CD14-positive monocyte (primary cell): ENCODE data around the gene KLHDC7B. TPM values are rescaled to one million over a fixed set of nuclear protein-coding genes. Genes with fewer than 3 reads are reported as not detected.

Experiments used
- DNase-seq, 3 donors: peaks; one replicate each; pipeline ENCODE4 v3.0.0-alpha.2; 2011 to 2022
- H2AFZ ChIP-seq: 2 replicates; pipeline ENCODE4 v1.6.0; 2012; ENCODE audit warnings: mild to moderate bottlenecking, low read depth, low read length, inconsistent platforms; ENCODE audit not compliant: insufficient read depth, poor library complexity, severe bottlenecking
- H3K27ac ChIP-seq, 2 donors: 1 replicate in 1 of 2; 2 replicates in 1 of 2; pipeline ENCODE4 v1.5.1; 2012 to 2013; ENCODE audit warnings: low read length in 2 of 2, control low read depth in 1 of 2, inconsistent platforms in 1 of 2, low read depth in 1 of 2, mild to moderate bottlenecking in 1 of 2
- H3K27me3 ChIP-seq, 2 donors: one replicate each; pipeline versions ENCODE4 v1.6.0 to v1.6.1; 2011 to 2013; ENCODE audit warnings: low read length in 2 of 2; ENCODE audit not compliant: control insufficient read depth in 2 of 2, insufficient read depth in 2 of 2
- H3K36me3 ChIP-seq, 2 donors: replicated peaks in 1 of 2; 1 replicate in 1 of 2; 2 replicates in 1 of 2; pipeline versions ENCODE4 v1.5.1 to v1.6.1; 2012 to 2013; ENCODE audit warnings: low read length in 2 of 2, control low read depth in 1 of 2, inconsistent platforms in 1 of 2, mild to moderate bottlenecking in 1 of 2; ENCODE audit not compliant: insufficient read depth in 2 of 2, control insufficient read depth in 1 of 2
- H3K4me1 ChIP-seq, 2 donors: 1 replicate in 1 of 2; 2 replicates in 1 of 2; pipeline versions ENCODE4 v1.5.1 to v1.6.1; 2012 to 2013; ENCODE audit warnings: low read length in 2 of 2, control low read depth in 1 of 2, inconsistent platforms in 1 of 2, mild to moderate bottlenecking in 1 of 2, moderate library complexity in 1 of 2; ENCODE audit not compliant: insufficient read depth in 2 of 2, control insufficient read depth in 1 of 2
- H3K4me2 ChIP-seq: replicated peaks from 2 replicates; pipeline ENCODE3; 2012; ENCODE audit warnings: low read length, moderate library complexity, mild to moderate bottlenecking; ENCODE audit not compliant: poor library complexity, severe bottlenecking; ENCODE audit errors: extremely low read depth
- H3K4me3 ChIP-seq, 3 experiments: fragments of 200-600 bp in 1 of 3; sonication (generic) in 1 of 3; replicated peaks in 1 of 3; 1 replicate in 2 of 3; 2 replicates in 1 of 3; pipeline ENCODE4 v1.5.1; 2011 to 2013; ENCODE audit warnings: low read length in 3 of 3, mild to moderate bottlenecking in 3 of 3, control low read depth in 2 of 3, low read depth in 2 of 3, inconsistent platforms in 1 of 3, moderate library complexity in 1 of 3
- H3K79me2 ChIP-seq: 2 replicates; pipeline ENCODE4 v1.6.0; 2012; ENCODE audit warnings: mild to moderate bottlenecking, control low read depth, inconsistent platforms, low read length, moderate library complexity; ENCODE audit not compliant: insufficient read depth
- H3K9ac ChIP-seq: 2 replicates; pipeline ENCODE4 v1.6.0; 2017; ENCODE audit warnings: low read length, mild to moderate bottlenecking; ENCODE audit not compliant: insufficient read depth, poor library complexity, severe bottlenecking
- H3K9me3 ChIP-seq, 2 donors: replicated peaks in 1 of 2; 1 replicate in 1 of 2; 2 replicates in 1 of 2; pipeline versions ENCODE4 v1.5.1 to v1.6.1; 2012 to 2013; ENCODE audit warnings: low read length in 2 of 2, control low read depth in 1 of 2; ENCODE audit not compliant: control insufficient read depth in 1 of 2, insufficient read depth in 1 of 2
- H4K20me1 ChIP-seq: 2 replicates; pipeline ENCODE4 v1.6.0; 2012; ENCODE audit warnings: mild to moderate bottlenecking, low read length, control low read depth, moderate library complexity; ENCODE audit not compliant: insufficient read depth
- H3K27ac Mint-ChIP-seq, 7 donors: one replicate each; pipeline ENCODE4 v1.8.0; 2020; ENCODE audit warnings: mild to moderate bottlenecking in 7 of 7, mixed read lengths in 7 of 7, moderate library complexity in 6 of 7, inconsistent platforms in 2 of 7
- H3K27me3 Mint-ChIP-seq, 3 donors: one replicate each; pipeline ENCODE4 v1.8.0; 2021 to 2022; ENCODE audit warnings: low read depth in 3 of 3, mild to moderate bottlenecking in 3 of 3, mixed read lengths in 3 of 3, moderate library complexity in 3 of 3, inconsistent platforms in 1 of 3
- H3K36me3 Mint-ChIP-seq, 2 donors: one replicate each; pipeline ENCODE4 v1.8.0; 2020; ENCODE audit warnings: mixed read lengths in 2 of 2, inconsistent platforms in 1 of 2, mild to moderate bottlenecking in 1 of 2
- H3K4me1 Mint-ChIP-seq: one replicate; pipeline ENCODE4 v1.8.0; 2020; ENCODE audit warnings: mild to moderate bottlenecking, mixed read lengths
- H3K4me3 Mint-ChIP-seq, 2 donors: one replicate each; pipeline ENCODE4 v1.8.0; 2020; ENCODE audit warnings: mild to moderate bottlenecking in 2 of 2, mixed read lengths in 2 of 2, moderate library complexity in 1 of 2
- H3K9me3 Mint-ChIP-seq, 7 donors: one replicate each; pipeline ENCODE4 v1.8.0; 2020 to 2022; ENCODE audit warnings: mixed read lengths in 7 of 7, mild to moderate bottlenecking in 6 of 7, moderate library complexity in 6 of 7, inconsistent platforms in 2 of 7
- CTCF ChIP-seq: fragments of 200-600 bp; IDR thresholded peaks from one replicate; pipeline ENCODE4 v1.8.0; 2022; ENCODE audit warnings: antibody characterized with exemption, mild to moderate bottlenecking
- WGBS: methylation state at CpG from one replicate; pipeline ENCODE4 v1.1.5; 2013; ENCODE audit warnings: missing lambda C conversion rate; ENCODE audit not compliant: insufficient coverage; 5-methylcytosine and 5-hydroxymethylcytosine counted together
- intact Hi-C, 2 donors: fragments of 100-400 bp; cut with micrococcal nuclease; formaldehyde crosslinking; loops; one replicate each; pipeline versions ENCODE4 v1.15.0 to v1.15.1; 2023
- polyA plus RNA-seq, 3 donors: library from polyadenylated mRNA; depleted of rRNA in 1 of 3; unstranded in 2 of 3; stranded (reverse) in 1 of 3; fragments of 300-500 nt in 2 of 3; fragments of >200 nt in 1 of 3; fragmentation: Illumina TruSeq in 2 of 3; gene quantifications; 1 replicate in 2 of 3; 2 replicates in 1 of 3; pipeline ENCODE4 v1.2.3, GENCODE V29; 2012 to 2021

KLHDC7B gene
- polyA plus RNA-seq, 3 donors, result 0.88 to 4.3 (median 1.4) TPM

GRCh38 chr22:50597097-50597496, 51.4 kb downstream of the KLHDC7B start:
- Mint-ChIP-seq H3K4me1 (peaks cover 4% of the 10 kb centered on the region), H3K36me3 (peaks cover 11 to 15% of the 10 kb centered on the region in 2 donors), H3K4me3 (peak overlapping the region in 1 of 2 donors; percentile 13), H3K9me3 (peaks cover 0 to 17% (median 8%) of the 10 kb centered on the region in 7 donors), H3K27me3 (peaks cover 34 to 43% (median 37%) of the 10 kb centered on the region in 3 donors), H3K27ac (peak overlapping the region in 1 of 7 donors; percentile 6)
- intact Hi-C loops, result no loop called here
- Histone ChIP-seq H3K4me3 (no peak overlapping the region), H3K79me2 (no peaks in the 10 kb centered on the region), H3K36me3 (no peaks in the 10 kb centered on the region), H3K27ac (no peak overlapping the region), H3K9ac (no peak overlapping the region), H3K27me3 (peaks cover 15 to 40% of the 10 kb centered on the region in 2 donors), H2AFZ (no peak overlapping the region), H4K20me1 (no peaks in the 10 kb centered on the region), H3K9me3 (peaks cover 0 to 2% of the 10 kb centered on the region in 2 donors), H3K4me2 (no peak overlapping the region), H3K4me1 (no peaks in the 10 kb centered on the region)
- no peak for DNase-seq
- TF ChIP-seq CTCF, result no peak
- 100% methylated on average over 3 of the region's 5 CpGs for WGBS

GRCh38 chr22:50599816-50600455, 54.2 kb downstream of the KLHDC7B start:
- peaks cover 4% of the 10 kb centered on the region for H3K4me1 Mint-ChIP-seq
- Histone ChIP-seq H3K27ac (no peak overlapping the region), H2AFZ (no peak overlapping the region), H3K4me3 (no peak overlapping the region), H4K20me1 (no peaks in the 10 kb centered on the region), H3K9ac (no peak overlapping the region), H3K4me2 (peak overlapping the region; percentile 34), H3K36me3 (no peaks in the 10 kb centered on the region), H3K79me2 (no peaks in the 10 kb centered on the region), H3K9me3 (peaks cover 0 to 16% of the 10 kb centered on the region in 2 donors), H3K27me3 (peaks cover 35 to 59% of the 10 kb centered on the region in 2 donors), H3K4me1 (no peaks in the 10 kb centered on the region)
- H3K27me3 Mint-ChIP-seq, result peaks cover 51 to 70% (median 61%) of the 10 kb centered on the region in 3 donors
- TF ChIP-seq CTCF, result no peak
- H3K9me3 Mint-ChIP-seq, result peaks cover 0 to 19% (median 9%) of the 10 kb centered on the region in 7 donors
- H3K4me3 Mint-ChIP-seq, result peak overlapping the region; percentile 66 to 88
- intact Hi-C loops, result no loop called here
- 10% methylated on average over 44 of the region's 52 CpGs for WGBS
- H3K27ac Mint-ChIP-seq, result peak overlapping the region in 1 of 7 donors; percentile 32
- peaks cover 11 to 17% of the 10 kb centered on the region in 2 donors for H3K36me3 Mint-ChIP-seq
- no peak for DNase-seq
